Stimulated activated CD4-positive, alpha-beta T cell treated with anti-CD3 and anti-CD28 coated beads, Interleukin-4, amount 100 ng/mL, for 1 hour (primary cell): ENCODE data around the gene CCDC54.

ENCODE experiments used
- DNase-seq: peaks from one replicate; pipeline ENCODE4 v3.0.0-alpha.2; 2020

Gene CCDC54

GRCh38 chr3:107395066-107395465 is 17.8 kb downstream of the CCDC54 start:
- no peak for DNase-seq

GRCh38 chr3:107401301-107401700 is 24.1 kb downstream of the CCDC54 start:
- DNase-seq: no peak

- DNase-seq: no peak
Observed at GRCh38 chr3:107402214-107402613, 25.0 kb downstream of the CCDC54 start.

- DNase-seq: no peak
Observed at GRCh38 chr3:107404727-107405469, 27.7 kb downstream of the CCDC54 start.

GRCh38 chr3:107407355-107407754 is 30.1 kb downstream of the CCDC54 start:
- no peak for DNase-seq

GRCh38 chr3:107408513-107408912 is 31.3 kb downstream of the CCDC54 start:
- no peak for DNase-seq

GRCh38 chr3:107409365-107409764 is 32.1 kb downstream of the CCDC54 start:
- DNase-seq: no peak

GRCh38 chr3:107410606-107411005 is 33.4 kb downstream of the CCDC54 start:
- DNase-seq: no peak

- DNase-seq: no peak
Observed at GRCh38 chr3:107411056-107411455, 33.8 kb downstream of the CCDC54 start.

GRCh38 chr3:107411779-107412178 is 34.5 kb downstream of the CCDC54 start:
- no peak for DNase-seq

GRCh38 chr3:107412376-107412775 is 35.1 kb downstream of the CCDC54 start:
- no peak for DNase-seq

GRCh38 chr3:107413264-107413663 is 36.0 kb downstream of the CCDC54 start:
- no peak for DNase-seq

GRCh38 chr3:107414325-107414964 is 37.2 kb downstream of the CCDC54 start:
- DNase-seq: no peak

GRCh38 chr3:107416138-107416537 is 38.9 kb downstream of the CCDC54 start:
- no peak for DNase-seq

GRCh38 chr3:107416886-107417285 is 39.6 kb downstream of the CCDC54 start:
- DNase-seq: no peak

GRCh38 chr3:107421170-107421792 is 44.0 kb downstream of the CCDC54 start:
- DNase-seq: no peak

GRCh38 chr3:107421881-107422280 is 44.6 kb downstream of the CCDC54 start:
- no peak for DNase-seq

- no peak for DNase-seq
Observed at GRCh38 chr3:107425033-107425432, 47.8 kb downstream of the CCDC54 start.

GRCh38 chr3:107426223-107426622 is 49.0 kb downstream of the CCDC54 start:
- no peak for DNase-seq
